Dedifferentiated amniotic fluid mesenchymal stem cell (primary cell): ENCODE data around the gene NSRP1.
"Not testable (repeated sequence)": the region's sequence is repeated elsewhere in the genome, so short reads cannot be mapped to it uniquely, and the experiment has no call there.

ENCODE experiments used
- DNase-seq: peaks from one replicate; pipeline ENCODE4 v3.0.0-alpha.2; 2016; ENCODE audit errors: extremely low spot score

NSRP1 gene

GRCh38 chr17:30222721-30223175 lies 106.1 kb downstream of the NSRP1 start:
- DNase-seq, result no peak

GRCh38 chr17:30224419-30224960 lies 107.9 kb downstream of the NSRP1 start:
- DNase-seq, result no peak

GRCh38 chr17:30225112-30225511 lies 108.5 kb downstream of the NSRP1 start:
- DNase-seq, result no peak

DNA sequence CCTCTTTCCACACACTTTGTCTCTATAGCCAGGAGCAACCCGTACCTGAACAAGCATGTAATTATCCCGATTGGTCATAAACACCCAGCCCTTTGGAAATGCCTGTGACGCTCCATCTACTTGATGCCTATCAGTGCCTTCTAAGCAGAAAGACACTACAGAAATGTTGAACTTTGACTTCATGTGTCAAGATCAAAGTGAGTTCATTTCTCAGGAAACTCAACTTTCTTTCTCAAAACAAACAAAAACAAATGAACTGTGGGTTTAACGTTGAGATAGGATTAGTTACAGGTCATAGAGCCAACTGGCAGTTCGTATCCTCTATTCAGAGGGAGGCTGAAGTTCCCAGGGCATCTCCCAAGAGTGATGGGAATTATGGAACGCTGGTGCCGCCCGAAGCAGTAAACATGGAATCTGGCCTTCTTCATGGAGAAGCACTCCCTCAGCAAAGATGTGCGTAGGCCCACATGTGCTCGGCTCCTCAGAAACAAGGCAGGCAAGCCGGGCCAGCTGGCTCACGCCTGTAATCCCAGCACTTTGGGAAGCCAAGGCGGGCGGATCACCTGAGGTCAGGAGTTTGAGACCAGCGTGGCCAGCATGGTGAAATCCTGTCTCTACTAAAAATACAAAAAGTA lies 109.4 kb downstream of the NSRP1 start:
- DNase-seq, result no peak

GRCh38 chr17:30226878-30227277 lies 110.3 kb downstream of the NSRP1 start:
- DNase-seq, result peak; percentile 29

- DNase-seq, result no peak
Measured at GRCh38 chr17:30228011-30228410, 111.4 kb downstream of the NSRP1 start.

DNA sequence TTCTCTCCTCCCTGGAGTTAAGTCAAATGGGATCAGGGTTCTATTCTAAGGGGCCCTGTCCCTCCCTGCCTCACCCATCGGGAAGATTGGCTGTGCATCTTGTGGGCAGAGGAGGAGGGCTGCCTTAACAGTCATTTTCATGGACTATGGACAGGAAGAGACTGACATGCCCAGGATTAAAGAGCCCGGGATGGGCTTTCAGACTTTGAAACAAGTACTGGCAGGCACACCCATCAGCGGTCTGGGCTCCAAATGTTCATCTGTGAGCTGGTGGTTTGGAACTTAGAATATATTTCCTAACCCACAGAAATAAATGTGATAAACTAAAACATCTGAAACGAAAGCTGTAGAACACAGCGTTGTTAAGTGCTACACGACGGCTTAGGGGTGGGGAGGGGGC lies 112.4 kb downstream of the NSRP1 start:
- no peak for DNase-seq

GRCh38 chr17:30230009-30230408 lies 113.4 kb downstream of the NSRP1 start:
- not testable (repeated sequence) for DNase-seq

GRCh38 chr17:30230596-30231125 lies 114.0 kb downstream of the NSRP1 start:
- DNase-seq, result no peak

DNA sequence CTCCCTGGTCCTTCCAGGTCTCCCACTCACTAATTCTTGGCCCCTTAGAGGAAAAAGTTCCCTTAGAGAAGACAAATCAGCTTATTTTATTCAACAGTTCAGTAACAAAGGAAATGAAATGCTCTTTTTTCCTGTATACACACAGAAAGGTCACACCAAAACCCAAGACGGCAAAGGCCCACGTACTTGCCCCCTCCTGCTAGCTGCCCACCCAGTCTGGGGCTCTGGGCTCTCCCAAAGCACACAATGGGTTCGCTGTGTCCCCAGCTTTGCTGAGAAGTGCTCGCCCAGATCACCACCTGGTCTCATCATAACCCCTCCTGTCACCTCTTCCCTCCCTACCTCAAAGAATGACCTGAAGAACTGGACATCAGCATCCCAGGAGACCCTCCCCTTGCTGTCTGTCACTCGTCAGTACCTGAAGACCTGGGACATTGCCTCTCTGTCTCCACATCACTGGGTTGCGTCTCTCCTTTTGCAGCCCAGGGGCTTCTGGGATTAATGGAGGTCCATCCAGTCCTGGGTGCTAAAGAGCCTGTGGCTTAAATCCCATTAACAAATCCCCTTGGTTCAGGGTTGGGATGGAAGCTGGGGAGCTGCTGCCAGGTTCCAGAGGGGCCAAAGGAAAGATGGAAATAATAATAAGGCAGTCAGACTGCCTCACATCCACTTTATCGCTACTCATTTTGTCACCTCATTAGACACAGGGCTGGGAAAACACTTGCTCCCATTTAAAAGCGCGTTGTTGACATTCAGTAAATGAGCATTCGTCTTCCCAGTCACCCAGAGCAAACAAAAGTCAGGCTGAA lies 115.6 kb downstream of the NSRP1 start:
- no peak for DNase-seq

- no peak for DNase-seq
Measured at GRCh38 chr17:30232824-30233427, 116.3 kb downstream of the NSRP1 start.

- no peak for DNase-seq
Measured at GRCh38 chr17:30234296-30234695, 117.7 kb downstream of the NSRP1 start.

DNA sequence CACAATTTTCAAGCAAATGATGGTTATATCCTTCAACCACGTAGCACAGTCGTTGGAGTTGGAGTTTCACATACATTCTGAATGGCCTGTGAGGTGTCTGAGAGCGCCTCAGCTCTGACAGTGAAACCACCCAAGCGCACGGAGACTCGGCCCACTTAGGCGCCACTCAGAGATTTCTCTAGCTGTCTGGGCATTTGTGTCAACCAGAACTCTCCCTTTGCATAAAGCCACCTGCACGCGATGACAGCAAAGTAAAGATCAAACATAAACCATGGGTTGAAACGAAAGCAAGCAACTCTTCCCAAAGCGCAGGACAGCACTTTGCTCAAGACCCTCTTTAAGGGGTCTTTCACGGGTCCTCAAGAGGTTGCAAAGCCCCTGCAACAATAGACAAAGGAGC lies 118.3 kb downstream of the NSRP1 start:
- no peak for DNase-seq

GRCh38 chr17:30235386-30236296 lies 119.0 kb downstream of the NSRP1 start, which contains the start of gene SLC6A4:
SLC6A4 (minus strand) TSS chr17:30235697; CDS start chr17:30221958, 13,739 bp downstream.
- DNase-seq, result no peak
